HG02884 (cell line): ENCODE data around the gene GPC5.

Source experiments
- ATAC-seq: cut with Tn5 transposase; IDR thresholded peaks from one replicate; pipeline ENCODE4 v1.9.1; 2021; ENCODE audit warnings: mild to moderate bottlenecking, moderate library complexity; ENCODE audit not compliant: unreplicated experiment

The GPC5 gene

DNA sequence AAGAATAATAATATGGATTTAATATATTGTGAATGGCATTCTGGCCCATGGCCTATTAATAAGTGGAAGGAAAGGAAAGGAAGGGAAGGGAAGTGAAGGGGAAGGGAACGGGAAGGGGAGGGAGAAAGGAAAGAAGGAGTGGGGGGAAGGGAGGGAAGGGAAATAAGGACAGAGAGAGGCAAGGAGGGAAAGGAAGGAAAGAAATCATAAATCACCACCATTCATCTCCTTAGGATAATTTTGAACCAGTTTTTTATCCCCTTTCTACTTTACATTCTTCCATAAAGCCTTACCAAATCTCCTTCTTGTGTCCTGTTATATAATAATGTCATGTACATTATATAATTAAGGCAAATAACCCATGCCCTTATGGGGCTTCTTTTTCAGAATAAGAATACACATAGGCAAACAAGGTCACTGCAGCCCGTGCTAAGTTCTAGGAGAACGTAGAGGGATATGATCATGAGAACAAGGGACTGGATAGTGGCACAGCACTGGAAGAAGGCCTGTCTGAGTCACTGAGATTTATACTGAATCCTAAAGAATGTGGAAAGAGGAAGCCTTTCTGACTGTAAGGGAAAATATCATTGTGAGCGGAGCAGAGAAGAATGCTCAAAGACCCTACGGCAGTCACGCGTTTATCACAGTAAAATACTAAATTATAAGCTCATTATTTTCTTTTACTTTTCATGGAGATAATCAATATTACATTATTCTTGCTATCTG is 1383.7 kb downstream of the GPC5 start:
- ATAC-seq = no peak

DNA sequence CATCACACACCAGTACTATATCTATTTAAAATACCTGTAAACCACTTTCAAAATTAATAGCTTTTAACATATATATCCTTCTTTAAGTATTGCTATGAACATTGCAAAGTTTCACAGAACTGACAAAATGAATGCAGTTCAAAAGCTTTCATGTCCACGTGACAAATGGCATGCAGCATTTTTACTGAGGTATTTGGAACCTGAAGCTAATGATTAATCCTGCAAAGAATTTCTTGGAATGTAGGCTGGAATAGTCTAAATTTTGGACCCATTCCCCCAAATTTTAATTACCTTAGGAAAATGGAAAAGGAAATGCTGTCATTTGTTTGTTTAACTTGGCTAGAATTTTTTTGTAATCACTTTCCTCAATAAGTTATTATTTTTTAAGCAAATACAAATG is 1404.4 kb downstream of the GPC5 start:
- ATAC-seq = no peak

DNA sequence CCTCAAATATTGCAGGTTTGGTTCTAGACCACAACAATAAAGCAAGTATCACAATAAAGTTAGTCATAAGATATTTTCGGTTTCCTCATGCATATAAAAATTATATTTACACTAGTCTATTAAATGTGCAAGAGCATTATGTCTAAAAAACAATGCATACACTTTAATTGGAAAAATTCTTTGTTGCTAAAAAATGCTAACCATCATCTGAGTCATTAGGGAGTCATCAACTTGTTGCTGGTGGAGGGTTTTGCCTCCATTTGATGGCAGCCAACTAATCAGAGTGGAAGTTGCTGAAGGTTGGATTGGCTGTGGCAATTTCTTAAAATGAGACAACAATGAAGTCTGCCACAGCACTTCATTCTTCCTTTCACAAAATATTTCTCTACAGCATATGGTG is 1405.9 kb downstream of the GPC5 start:
- ATAC-seq = no peak

DNA sequence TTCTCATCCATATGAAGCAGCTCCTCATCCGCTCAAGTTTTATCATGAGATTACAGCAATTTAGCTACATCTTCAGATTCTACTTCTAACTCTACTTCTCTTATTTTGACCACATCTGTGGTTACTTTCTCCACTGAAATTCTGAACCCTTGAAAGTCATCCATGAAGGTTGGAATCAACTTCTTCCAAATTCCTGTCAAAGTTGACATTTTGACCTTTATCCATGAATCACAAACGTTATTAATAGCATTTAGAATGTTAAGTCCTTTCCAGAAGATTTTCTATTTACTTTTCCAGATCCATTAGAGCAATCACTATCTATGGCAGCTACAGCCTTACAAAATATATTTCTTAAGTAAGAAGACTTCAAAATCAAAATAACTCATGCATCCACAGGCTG is 1406.5 kb downstream of the GPC5 start:
- no peak for ATAC-seq

DNA sequence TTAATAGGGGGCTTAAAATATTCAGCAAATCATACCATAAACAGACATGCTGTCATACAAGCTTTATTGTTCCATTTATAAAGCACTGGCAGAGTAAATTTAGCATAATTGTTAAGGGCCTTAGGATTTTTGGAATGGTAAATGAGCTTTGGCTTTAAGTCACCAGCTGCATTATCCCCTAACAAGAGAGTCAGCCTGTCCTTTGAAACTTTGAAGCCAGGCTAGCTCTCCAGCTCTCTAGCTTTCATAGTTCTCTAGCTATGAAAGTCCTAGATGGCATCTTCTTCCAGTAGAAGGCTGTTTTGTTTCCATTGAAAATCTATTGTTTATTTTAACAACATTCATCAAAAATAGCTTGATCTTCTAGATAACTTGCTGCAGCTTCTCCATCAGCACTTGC is 1407.3 kb downstream of the GPC5 start:
- ATAC-seq = no peak

DNA sequence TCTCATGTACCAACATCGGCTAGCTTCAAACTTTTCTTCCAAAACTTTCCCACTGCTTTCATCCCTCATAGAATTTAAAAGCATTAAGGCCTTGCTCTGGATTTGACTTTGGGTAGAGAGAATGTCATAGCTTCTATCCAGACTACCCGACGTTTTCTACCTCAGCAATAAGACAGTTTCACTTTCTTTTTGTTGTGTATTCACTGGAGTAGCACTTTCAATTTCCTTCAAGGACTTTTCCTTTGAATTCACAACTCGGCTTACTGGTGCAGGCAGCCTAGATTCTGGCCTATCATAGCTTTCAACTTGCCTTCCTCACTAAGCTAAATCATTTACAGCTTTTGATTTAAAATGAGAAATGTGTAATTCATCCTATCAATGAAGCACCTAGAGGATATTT is 1407.8 kb downstream of the GPC5 start:
- ATAC-seq = no peak

DNA sequence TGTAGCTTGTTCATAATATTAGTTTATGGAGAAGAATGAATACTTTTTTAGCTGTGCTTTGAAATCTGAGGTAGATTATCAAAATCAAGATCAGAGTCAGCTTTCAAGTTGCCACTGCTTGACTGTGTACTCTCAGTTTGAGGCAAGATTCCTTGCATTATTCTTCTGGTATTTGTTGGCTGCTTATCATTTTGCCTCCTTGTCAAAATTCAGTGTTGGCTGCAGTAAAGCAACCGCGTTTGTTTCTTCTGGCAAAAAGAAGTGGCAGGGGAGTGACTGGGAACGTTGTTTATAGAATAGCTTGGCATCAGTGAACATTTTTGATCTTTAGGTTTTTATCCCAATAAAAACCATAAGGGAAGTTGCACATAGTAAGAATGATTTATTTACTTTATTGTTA is 1408.9 kb downstream of the GPC5 start:
- ATAC-seq = no peak

DNA sequence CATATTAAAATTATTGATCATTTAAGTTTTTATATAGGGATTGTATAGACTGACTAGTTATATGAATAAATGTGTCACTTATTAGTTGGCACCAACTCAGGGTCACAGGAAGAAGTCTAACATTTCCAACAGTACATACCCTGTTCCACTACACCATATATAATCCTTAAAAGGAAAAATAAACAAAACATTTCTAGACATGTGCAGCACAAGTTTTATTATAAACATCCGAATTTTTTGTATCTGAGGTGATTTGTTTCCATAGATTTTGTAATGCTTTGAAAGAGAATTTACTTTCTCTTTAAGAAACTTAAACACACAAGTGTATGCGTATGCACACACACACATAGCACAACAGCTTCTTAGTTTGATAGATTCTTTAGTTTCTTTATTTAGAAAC is 1409.5 kb downstream of the GPC5 start:
- ATAC-seq = no peak

DNA sequence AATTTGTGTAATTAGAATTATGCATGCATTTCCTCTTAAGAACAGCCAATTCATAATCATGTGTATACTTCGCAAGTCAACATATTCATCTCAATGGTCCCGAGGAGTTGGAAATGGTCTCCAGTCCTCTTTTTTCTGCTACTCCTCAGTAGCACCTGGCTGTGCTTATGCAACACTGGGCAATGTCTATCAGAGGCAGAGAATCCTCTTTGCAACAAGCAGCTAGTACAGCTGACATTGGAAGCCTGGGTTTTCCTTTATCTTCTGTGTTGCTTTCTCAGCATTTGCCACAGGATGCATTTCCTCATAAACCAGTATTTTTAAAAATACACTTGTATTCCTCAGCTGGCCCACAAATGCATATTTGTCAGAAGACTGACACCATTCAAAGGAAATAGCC is 1422.9 kb downstream of the GPC5 start:
- no peak for ATAC-seq

DNA sequence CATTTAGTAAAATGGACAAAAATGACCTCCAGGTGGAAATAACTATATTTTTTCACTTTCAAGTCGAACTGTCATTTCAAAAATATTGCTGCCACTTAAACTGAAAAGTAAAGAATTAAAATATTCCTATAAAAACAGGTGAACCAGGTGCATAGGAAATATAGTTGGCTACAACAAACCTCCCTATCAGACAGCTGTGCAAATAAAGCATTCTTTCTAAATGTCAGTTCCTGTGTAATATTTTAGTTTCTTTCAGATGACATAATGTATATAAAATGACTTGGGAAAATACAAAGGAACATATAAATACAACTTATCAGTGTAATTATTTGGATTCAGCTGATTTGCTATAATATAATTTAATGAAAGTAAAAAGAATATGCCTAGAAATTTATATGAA is 1424.6 kb downstream of the GPC5 start:
- no peak for ATAC-seq

DNA sequence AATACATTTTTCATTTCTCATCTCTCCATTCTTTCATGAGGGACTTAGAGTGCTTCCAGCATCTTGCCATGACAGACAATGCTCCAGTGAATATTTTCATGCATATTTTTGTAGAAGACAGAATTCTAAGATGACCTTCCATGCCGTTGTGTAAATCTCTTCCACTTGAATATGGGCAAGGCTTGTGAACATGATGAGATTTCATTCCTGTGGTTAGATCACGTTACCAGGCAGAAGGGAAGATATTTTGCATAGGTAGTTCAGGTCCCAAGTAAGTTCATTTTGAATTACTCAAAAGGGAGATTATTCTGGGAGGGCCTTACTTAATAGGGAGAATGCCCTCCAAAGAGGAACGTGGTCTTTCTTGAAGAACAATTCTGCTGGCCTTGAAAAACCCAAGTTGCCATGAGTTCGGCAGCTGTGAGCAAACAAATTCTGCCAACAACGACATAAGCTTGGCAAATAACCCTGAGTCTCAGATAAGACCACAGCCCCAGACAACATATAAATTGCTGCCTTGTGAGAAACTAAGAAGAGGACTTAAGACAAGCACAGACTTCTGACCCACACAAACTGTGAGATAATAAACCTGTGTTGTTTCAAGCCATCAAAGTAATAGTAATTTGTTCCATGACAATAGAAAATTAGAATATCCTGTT is 1427.6 kb downstream of the GPC5 start:
- no peak for ATAC-seq

DNA sequence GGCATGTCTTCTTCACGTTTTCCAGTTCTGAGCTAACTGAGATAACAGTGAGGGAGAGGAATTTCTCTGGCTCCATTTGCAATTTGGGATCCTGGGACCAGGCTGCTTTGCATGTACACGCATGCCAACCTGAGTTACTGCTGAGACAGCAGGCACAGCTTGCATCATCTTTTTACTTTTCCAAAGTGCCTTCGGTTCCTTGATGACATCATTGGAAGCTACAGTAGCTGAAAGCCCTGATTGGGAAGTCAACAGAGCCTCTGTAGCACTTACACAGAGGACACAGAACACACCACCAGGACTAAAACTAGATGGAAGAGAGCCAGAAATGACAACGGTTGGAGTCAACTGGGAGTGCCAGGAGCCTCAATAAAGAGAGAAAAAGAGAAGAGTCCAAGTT is 1429.1 kb downstream of the GPC5 start:
- no peak for ATAC-seq

DNA sequence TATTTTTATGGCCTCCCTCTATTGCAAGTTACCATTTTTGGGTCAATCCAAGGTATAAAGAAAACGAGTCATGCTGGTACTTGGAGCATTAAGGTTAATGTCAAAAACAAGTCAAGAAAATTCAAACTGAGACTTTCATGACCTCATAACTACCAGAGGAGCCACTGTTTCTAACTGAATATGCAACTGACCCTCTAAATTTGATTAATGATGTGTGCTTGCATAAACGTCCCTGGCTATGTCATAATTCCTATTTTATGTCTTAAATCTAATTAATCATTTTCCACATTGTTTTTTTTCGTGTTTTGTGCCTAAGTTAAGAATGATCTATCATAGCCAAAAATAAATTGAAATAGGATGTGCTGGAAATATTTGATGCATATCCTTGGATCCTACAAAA is 1431.5 kb downstream of the GPC5 start:
- ATAC-seq = no peak

DNA sequence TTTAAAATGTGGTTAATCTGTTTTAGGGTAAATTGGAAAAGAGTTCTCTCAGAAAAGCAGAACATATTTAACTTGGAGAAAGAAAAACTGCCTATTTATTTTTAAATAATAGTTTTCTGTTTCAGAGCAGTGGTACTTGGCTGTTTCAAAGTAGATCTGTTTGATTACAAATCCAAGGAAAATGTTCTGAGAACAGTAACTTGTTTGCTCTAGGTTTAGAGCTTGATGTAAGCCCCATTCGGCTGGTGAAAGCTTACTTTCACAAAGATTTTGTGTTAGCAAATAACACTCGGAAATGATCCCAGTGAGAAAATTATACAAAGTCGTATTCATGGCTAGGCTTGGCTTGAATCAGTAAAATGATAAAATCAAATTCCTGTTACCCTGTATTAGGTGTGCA is 1432.4 kb downstream of the GPC5 start:
- no peak for ATAC-seq

DNA sequence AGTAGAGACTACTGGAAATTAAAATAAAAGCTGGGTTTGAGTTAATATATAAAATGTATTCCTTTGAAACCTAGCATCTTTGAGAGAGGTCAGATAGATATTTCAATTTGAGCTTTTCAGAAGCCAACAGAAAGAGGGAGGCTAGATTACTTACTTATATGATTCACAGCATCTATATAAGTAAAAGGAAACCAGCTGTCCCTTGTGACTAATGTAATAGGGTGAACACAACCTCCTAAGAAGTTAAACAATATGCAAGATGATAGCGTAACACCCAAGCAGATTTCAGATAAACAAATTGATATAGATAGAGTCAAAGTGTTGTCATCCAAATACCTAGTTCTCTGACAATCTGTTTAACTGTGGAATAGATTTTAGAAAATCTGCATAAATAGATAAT is 1434.7 kb downstream of the GPC5 start:
- no peak for ATAC-seq

DNA sequence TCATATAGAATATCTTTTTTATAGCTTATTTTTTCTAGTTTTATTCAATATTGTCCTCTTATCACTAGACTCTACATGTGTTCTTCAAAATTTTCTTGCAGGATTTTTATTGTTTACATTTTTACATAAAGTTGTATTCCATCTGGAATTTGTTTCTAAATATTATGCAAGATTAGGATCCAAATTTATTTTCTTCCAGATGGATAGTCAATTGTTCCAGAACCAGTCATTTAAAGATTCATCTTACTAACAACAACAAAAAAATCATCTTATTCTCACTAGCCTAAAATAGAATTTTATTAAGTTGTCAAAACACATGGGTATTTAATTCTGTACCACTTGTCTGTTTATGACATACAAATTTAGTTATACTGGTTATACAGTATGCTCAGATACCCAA is 1437.8 kb downstream of the GPC5 start:
- no peak for ATAC-seq

DNA sequence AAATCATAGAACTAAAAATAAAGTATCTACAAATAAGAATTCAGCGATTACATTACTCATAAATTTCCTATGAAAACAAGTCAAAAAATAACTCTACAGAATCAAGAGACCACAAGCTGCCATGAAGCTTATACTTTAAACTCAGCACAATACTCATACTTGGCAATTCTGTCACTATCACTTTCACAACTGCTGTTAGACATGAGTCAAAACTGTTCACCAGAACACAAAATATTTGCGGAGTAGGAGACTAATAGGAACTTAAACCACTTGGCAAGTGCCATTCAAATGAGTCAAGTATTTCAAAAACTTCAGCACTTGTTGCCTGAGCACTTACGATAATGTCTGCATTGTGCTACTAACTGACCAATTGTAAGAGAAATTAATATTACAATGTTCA is 1440.4 kb downstream of the GPC5 start:
- ATAC-seq = no peak

DNA sequence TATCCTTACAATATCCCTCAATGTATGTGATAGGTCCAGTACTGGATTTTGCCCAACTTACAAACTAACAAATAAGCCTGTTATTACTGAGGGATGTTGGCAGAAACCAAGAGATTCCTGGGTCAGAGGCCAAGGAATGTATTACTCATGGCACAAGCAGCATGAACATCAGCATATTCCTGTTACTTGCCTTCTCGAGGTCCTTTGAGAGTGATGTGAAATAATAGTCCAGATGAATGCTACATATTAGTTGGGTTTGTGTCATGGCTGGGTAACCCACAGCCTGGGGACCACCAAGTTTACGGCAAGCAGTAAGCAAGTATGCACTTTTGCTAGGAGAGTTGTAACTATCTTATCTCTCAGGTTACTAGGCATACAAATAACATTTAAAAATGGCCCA is 1443.7 kb downstream of the GPC5 start:
- no peak for ATAC-seq

DNA sequence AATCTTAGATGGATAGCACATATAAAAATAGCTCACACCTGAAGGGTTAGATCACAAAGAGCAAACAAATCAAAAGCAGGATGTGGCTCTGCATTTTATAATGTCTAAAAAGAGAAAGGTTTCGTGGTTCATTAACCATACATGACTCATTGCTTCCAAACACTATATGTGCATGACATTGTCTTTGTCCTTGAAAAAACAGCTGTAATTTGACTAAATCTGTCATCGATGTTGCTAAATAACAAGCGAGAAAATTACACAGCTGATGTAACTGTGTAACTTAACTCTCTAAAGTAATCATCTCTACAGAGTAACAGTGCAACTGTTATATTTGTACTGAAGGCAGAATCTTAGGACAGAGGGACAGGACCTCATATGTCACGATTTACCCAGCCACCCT is 1445.1 kb downstream of the GPC5 start:
- ATAC-seq = no peak

DNA sequence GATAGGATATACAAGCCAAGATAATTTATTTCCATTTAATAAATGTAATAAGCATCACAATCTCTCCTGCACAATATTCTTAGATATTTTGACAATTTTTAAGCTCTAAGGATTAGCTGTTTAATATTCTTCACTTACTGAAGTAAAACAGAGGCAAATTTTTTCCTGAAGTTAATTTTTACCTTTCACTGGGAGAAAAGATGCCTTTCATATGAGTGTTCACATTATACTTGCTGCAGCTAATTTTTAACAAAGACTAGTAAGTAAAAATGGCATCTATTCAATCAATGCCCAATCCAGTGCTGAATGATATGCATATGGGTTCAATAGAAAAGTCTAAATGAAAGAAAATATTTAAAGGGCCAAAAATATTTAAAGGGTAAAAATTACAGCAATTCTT is 1451.0 kb downstream of the GPC5 start:
- ATAC-seq = no peak

DNA sequence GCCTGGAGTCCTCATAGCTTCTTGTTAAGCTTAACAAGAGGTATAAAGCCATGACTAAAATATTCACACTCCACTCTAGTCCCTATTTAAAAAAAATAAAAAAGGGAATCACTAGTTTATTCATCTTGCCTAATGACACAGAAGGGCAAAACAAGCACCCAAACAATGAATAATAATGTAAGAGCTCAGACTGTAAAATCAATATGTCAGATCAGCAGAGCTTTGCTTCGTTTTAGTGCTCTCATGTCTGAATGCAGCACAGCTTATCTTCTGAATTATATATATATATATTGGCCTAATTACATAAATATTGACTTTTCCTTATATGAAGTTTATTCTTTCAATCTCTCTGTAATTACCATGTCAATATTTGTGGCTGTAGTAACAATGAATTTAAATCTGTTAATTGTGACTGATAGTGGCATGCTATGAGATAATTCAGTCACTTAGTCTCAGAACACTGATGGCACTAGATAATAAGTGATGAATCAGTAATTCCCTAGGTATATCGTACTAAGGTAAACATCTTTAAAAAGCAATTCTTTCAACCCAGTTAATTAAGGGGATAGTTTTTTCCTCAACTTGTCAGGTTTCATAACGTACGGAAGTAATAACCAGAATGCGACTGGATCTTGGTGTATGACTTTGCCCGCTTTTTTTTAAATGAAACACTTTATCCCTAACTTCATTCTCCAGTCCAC is 1466.3 kb downstream of the GPC5 start:
- no peak for ATAC-seq

DNA sequence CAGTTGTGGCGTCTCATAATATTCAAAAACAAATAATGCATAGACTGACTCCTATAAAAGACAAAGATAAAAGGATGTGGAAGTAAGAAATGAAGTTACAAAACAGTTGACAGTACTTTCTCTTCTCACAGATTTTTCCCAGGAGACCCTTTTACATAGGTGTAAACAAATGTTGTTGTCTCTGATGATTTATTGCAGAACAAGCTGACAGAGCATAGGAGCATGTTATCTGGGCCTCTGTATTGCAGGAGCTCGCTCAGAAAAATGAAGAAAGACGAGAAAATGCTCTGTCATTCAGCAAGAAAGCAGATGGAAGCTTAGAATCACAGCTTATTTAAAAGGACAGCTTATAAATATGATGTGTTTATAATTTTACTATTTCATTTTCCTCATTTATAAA is 1474.6 kb downstream of the GPC5 start:
- ATAC-seq = no peak
